C4-2B (cell line): Measurements from ENCODE around the gene POLN.

Source experiments
- ZFX ChIP-seq: fragments of 450-650 bp; IDR thresholded peaks from 2 replicates; pipeline ENCODE4 v1.6.1; 2017
- TF ChIP-seq, protein P1 (sequence below): fragments of 450-650 bp; conservative IDR thresholded peaks from 2 replicates; pipeline ENCODE4 v1.5.1; 2017; ENCODE audit warnings: mild to moderate bottlenecking

DNA sequence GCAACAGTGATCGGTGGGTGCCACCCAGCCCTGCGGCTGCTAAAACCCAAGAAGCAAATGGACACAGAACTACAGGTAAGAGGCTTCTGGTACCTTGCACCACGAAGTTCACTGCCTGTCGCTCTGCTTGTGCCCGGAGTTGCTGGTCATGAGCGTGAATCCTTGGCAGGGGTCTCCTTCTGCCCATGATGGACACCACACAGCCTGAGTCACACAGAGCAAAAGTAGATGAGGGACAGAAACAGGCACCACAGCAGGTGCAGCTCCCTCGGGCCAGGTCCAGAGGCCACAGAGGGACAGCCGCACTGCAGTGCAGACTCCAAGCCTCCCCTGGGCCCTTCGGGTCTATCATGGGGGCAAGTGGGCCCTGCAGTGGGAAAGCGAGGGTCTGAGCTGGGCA, 160.4 kb downstream of the POLN start:
- TF ChIP-seq, protein P1, sequence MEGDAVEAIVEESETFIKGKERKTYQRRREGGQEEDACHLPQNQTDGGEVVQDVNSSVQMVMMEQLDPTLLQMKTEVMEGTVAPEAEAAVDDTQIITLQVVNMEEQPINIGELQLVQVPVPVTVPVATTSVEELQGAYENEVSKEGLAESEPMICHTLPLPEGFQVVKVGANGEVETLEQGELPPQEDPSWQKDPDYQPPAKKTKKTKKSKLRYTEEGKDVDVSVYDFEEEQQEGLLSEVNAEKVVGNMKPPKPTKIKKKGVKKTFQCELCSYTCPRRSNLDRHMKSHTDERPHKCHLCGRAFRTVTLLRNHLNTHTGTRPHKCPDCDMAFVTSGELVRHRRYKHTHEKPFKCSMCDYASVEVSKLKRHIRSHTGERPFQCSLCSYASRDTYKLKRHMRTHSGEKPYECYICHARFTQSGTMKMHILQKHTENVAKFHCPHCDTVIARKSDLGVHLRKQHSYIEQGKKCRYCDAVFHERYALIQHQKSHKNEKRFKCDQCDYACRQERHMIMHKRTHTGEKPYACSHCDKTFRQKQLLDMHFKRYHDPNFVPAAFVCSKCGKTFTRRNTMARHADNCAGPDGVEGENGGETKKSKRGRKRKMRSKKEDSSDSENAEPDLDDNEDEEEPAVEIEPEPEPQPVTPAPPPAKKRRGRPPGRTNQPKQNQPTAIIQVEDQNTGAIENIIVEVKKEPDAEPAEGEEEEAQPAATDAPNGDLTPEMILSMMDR = no peak
- TF ChIP-seq ZFX = no peak
